Activated T-cell treated with anti-CD3 and anti-CD28 coated beads, Interleukin-2, amount 50 U/mL, for 72 hours (primary cell): ENCODE results near the gene MVP. TPM values are rescaled to one million over a fixed set of nuclear protein-coding genes. Genes with fewer than 3 reads are reported as not detected.
"Not testable (repeated sequence)": the region's sequence is repeated elsewhere in the genome, so short reads cannot be mapped to it uniquely, and the experiment has no call there.

Experiments used
- ATAC-seq, 2 donors: fragments of 150-1000 bp; cut with Tn5 transposase; replicated peaks in 1 of 2; 2 replicates each; pipeline ENCODE4 v1.10.0; 2021; ENCODE audit warnings: moderate library complexity in 2 of 2, mild to moderate bottlenecking in 1 of 2
- DNase-seq, 2 donors: peaks; one replicate each; pipeline ENCODE4 v3.0.0; 2021 to 2022; ENCODE audit warnings: mixed read lengths in 1 of 2
- H3K27ac Mint-ChIP-seq: one replicate; pipeline ENCODE4 v1.8.0; 2022; ENCODE audit warnings: mild to moderate bottlenecking, moderate library complexity, mixed read lengths
- H3K27me3 Mint-ChIP-seq: one replicate; pipeline ENCODE4 v1.8.0; 2022; ENCODE audit warnings: low read depth, mixed read lengths
- H3K36me3 Mint-ChIP-seq, 2 donors: one replicate each; pipeline ENCODE4 v1.8.0; 2022; ENCODE audit warnings: mixed read lengths in 2 of 2, mild to moderate bottlenecking in 1 of 2; ENCODE audit not compliant: insufficient read depth in 2 of 2
- H3K4me1 Mint-ChIP-seq: one replicate; pipeline ENCODE4 v1.8.0; 2022; ENCODE audit warnings: low read depth, mixed read lengths
- H3K4me3 Mint-ChIP-seq, 2 donors: one replicate each; pipeline ENCODE4 v1.8.0; 2022; ENCODE audit warnings: mild to moderate bottlenecking in 2 of 2, mixed read lengths in 2 of 2, moderate library complexity in 2 of 2
- H3K9me3 Mint-ChIP-seq, 2 donors: one replicate each; pipeline ENCODE4 v1.8.0; 2022; ENCODE audit warnings: mixed read lengths in 2 of 2
- total RNA-seq, 2 donors: library from RNA; stranded (reverse); gene quantifications; one replicate each; pipeline ENCODE4 v1.2.3, GENCODE V29; 2022

The MVP gene
- total RNA-seq, 2 donors from 2014 or later = 148 to 161 TPM

- Mint-ChIP-seq H3K4me1 (peaks cover 27% of the 10 kb centered on the region), H3K36me3 (peaks cover 6 to 12% of the 10 kb centered on the region in 2 donors), H3K9me3 (no peaks in the 10 kb centered on the region), H3K27me3 (no peaks in the 10 kb centered on the region), H3K27ac (no peak overlapping the region), H3K4me3 (no peak overlapping the region)
- DNase-seq (no peak), ATAC-seq (no peak)
Measured at GRCh38 chr16:29831490-29831889, 11.2 kb downstream of the MVP start.

DNA sequence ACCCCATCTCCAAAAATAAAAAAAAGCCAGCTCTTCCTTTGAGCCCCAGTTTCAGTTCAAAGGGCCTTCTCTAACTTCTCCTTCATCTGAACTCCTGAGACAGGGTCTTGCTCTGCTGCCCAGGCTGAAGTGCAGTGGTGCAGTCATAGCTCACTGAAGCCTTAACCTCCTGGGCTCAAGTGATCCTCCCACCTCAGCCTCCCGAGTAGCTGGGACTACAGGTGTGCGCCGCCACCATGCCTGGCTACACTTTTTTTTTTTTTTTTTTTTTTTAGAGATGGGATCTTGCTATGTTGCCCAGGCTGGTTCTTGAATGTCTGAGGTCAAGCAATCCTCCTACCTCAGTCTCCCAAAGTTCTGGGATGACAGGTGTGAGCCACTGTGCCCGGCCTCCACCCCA is 13.0 kb downstream of the MVP start:
- not testable (repeated sequence) for H3K4me3 Mint-ChIP-seq, H3K9me3 Mint-ChIP-seq, H3K27me3 Mint-ChIP-seq, DNase-seq, H3K27ac Mint-ChIP-seq, ATAC-seq
- peaks cover 9 to 17% of the 10 kb centered on the region in 2 donors for H3K36me3 Mint-ChIP-seq
- H3K4me1 Mint-ChIP-seq = peaks cover 11% of the 10 kb centered on the region

DNA sequence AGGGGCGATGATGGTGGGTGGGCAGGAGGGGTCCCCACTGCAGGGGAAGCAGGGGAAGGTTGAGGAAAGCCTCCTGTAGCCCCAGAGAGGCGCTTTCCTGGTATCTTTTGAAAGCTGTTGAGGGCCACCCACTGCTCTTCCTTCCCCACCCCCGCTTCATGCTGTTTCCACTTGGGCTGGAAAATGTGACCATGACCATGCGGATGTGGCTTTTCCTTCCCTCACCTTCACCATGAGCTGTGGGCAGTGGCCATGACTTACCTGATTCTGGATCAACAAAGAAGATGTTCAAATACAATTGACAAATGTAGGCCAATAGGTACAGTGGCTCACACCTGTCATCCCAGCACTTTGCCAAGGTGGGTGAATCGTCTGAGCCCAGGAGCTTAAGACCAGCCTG is 13.8 kb downstream of the MVP start:
- no peak overlapping the region for H3K4me3 Mint-ChIP-seq
- H3K9me3 Mint-ChIP-seq = no peaks in the 10 kb centered on the region
- ATAC-seq = no peak
- H3K27ac Mint-ChIP-seq = no peak overlapping the region
- no peaks in the 10 kb centered on the region for H3K27me3 Mint-ChIP-seq
- peaks cover 9 to 17% of the 10 kb centered on the region in 2 donors for H3K36me3 Mint-ChIP-seq
- no peak for DNase-seq
- H3K4me1 Mint-ChIP-seq = peaks cover 11% of the 10 kb centered on the region

GRCh38 chr16:29835926-29836325 is 15.7 kb downstream of the MVP start:
- Mint-ChIP-seq H3K27ac (no peak overlapping the region), H3K4me3 (no peak overlapping the region), H3K9me3 (no peaks in the 10 kb centered on the region), H3K36me3 (peaks cover 9 to 21% of the 10 kb centered on the region in 2 donors), H3K4me1 (peaks cover 11% of the 10 kb centered on the region), H3K27me3 (no peaks in the 10 kb centered on the region)
- ATAC-seq (no peak), DNase-seq (no peak)

DNA sequence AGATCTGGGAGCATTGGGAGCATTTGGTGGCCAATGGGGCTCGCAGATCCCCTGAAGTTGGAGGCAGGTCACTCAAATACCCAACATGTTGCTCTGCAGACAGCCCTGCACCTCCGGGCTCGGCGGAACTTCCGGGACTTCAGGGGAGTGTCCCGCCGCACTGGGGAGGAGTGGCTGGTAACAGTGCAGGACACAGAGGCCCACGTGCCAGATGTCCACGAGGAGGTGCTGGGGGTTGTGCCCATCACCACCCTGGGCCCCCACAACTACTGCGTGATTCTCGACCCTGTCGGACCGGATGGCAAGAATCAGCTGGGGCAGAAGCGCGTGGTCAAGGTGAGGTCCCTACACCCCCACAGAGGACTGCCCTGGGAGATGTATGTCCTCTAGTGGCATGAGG is 16.4 kb downstream of the MVP start:
- Mint-ChIP-seq H3K36me3 (peaks cover 12 to 21% of the 10 kb centered on the region in 2 donors), H3K9me3 (no peaks in the 10 kb centered on the region)
- no peak for ATAC-seq

GRCh38 chr16:29837841-29838240 is 17.6 kb downstream of the MVP start:
- Mint-ChIP-seq H3K9me3 (no peaks in the 10 kb centered on the region), H3K27ac (no peak overlapping the region), H3K27me3 (no peaks in the 10 kb centered on the region), H3K4me3 (no peak overlapping the region), H3K4me1 (peaks cover 11% of the 10 kb centered on the region), H3K36me3 (peaks cover 8 to 17% of the 10 kb centered on the region in 2 donors)
- no peak for ATAC-seq
- no peak for DNase-seq

More for the DNA sequence above, 16.4 kb downstream of the MVP start:
- H3K27me3 Mint-ChIP-seq = no peaks in the 10 kb centered on the region
- no peak overlapping the region for H3K27ac Mint-ChIP-seq
- peaks cover 11% of the 10 kb centered on the region for H3K4me1 Mint-ChIP-seq
- DNase-seq = no peak
- H3K4me3 Mint-ChIP-seq = no peak overlapping the region

DNA sequence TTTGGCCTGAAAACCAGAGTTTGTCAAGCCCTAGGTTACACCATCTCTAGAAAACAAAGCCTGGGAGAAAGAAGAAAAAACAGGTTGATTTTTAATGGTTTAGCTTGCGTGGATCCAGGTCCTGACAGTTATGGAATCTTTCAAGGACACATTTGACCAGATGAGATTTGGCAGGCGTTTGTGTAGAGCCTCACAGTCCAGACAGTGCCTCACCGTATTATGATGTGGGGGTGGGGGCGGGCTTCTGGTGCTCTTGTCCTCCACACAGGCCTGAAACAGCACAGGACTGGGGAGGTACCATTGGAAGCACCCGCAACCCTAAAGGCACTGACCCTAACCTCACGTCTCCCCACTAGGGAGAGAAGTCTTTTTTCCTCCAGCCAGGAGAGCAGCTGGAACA is 19.6 kb downstream of the MVP start:
- Mint-ChIP-seq H3K27ac (no peak overlapping the region), H3K4me3 (no peak overlapping the region), H3K36me3 (peaks cover 8 to 15% of the 10 kb centered on the region in 2 donors), H3K9me3 (no peaks in the 10 kb centered on the region), H3K4me1 (no peaks in the 10 kb centered on the region), H3K27me3 (no peaks in the 10 kb centered on the region)
- ATAC-seq = no peak
- DNase-seq = no peak

GRCh38 chr16:29840240-29840639 is 20.0 kb downstream of the MVP start:
- Mint-ChIP-seq H3K9me3 (no peaks in the 10 kb centered on the region), H3K4me3 (no peak overlapping the region), H3K36me3 (peaks cover 8 to 16% of the 10 kb centered on the region in 2 donors), H3K4me1 (no peaks in the 10 kb centered on the region), H3K27me3 (no peaks in the 10 kb centered on the region), H3K27ac (no peak overlapping the region)
- no peak for ATAC-seq
- DNase-seq = no peak

GRCh38 chr16:29841631-29842030 is 21.4 kb downstream of the MVP start:
- Mint-ChIP-seq H3K36me3 (peaks cover 8 to 15% of the 10 kb centered on the region in 2 donors), H3K4me3 (no peak overlapping the region)

DNA sequence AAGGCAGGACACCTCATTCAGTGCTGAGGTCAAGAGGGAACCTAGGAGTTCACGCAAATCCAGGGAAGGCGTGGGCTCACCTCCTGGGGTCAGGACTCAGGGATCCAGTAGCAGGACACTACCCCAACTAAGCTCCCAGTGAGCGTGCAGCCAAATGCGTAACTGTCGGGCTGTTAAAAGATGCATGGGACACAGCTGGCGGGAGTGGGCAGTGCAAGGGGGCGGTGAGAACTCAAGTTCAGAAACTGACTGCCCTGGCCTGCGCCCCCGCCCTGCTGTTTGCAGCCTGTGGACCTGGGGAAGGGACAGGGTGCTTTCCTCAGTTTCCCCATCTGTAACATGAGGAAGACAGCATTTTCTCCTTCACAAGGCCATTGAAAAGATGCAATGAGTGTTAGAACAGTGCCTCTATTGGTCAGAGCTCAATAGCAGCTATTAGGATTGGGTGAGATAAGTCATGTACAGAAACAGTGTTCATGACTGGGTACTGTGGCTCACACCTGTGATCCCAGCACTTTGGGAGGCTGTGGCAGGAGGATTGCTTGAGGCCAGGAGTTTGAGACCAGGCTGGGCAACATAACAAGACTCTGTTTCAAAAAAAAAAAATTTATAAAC is 22.6 kb downstream of the MVP start:
- Mint-ChIP-seq H3K4me1 (no peaks in the 10 kb centered on the region), H3K27me3 (no peaks in the 10 kb centered on the region), H3K9me3 (no peaks in the 10 kb centered on the region), H3K27ac (peak overlapping the region; percentile 50), H3K36me3 (peaks cover 8 to 19% of the 10 kb centered on the region in 2 donors), H3K4me3 (no peak overlapping the region)
- no peak for DNase-seq
- ATAC-seq = no peak

More at GRCh38 chr16:29841631-29842030, 21.4 kb downstream of the MVP start:
- H3K9me3 Mint-ChIP-seq = no peaks in the 10 kb centered on the region
- H3K27me3 Mint-ChIP-seq = no peaks in the 10 kb centered on the region
- no peak overlapping the region for H3K27ac Mint-ChIP-seq
- no peak for DNase-seq
- H3K4me1 Mint-ChIP-seq = no peaks in the 10 kb centered on the region
- no peak for ATAC-seq

GRCh38 chr16:29843931-29844330 is 23.7 kb downstream of the MVP start:
- no peaks in the 10 kb centered on the region for H3K9me3 Mint-ChIP-seq
- H3K4me3 Mint-ChIP-seq = no peak overlapping the region
- no peak overlapping the region for H3K27ac Mint-ChIP-seq
- peaks cover 8 to 24% of the 10 kb centered on the region in 2 donors for H3K36me3 Mint-ChIP-seq
- ATAC-seq (no peak), DNase-seq (no peak)
- no peaks in the 10 kb centered on the region for H3K27me3 Mint-ChIP-seq
- H3K4me1 Mint-ChIP-seq = peaks cover 8% of the 10 kb centered on the region

GRCh38 chr16:29844575-29845331 is 24.5 kb downstream of the MVP start:
- peaks cover 8 to 21% of the 10 kb centered on the region in 2 donors for H3K36me3 Mint-ChIP-seq
- H3K4me3 Mint-ChIP-seq = no peak overlapping the region
- H3K9me3 Mint-ChIP-seq = no peaks in the 10 kb centered on the region
- DNase-seq = no peak
- ATAC-seq = no peak
- no peaks in the 10 kb centered on the region for H3K27me3 Mint-ChIP-seq
- no peak overlapping the region for H3K27ac Mint-ChIP-seq
- H3K4me1 Mint-ChIP-seq = peaks cover 8% of the 10 kb centered on the region

GRCh38 chr16:29845656-29846055 is 25.4 kb downstream of the MVP start:
- Mint-ChIP-seq H3K36me3 (peaks cover 8 to 21% of the 10 kb centered on the region in 2 donors), H3K9me3 (no peaks in the 10 kb centered on the region), H3K27ac (no peak overlapping the region), H3K27me3 (no peaks in the 10 kb centered on the region), H3K4me3 (no peak overlapping the region), H3K4me1 (peaks cover 8% of the 10 kb centered on the region)
- DNase-seq (no peak), ATAC-seq (no peak)
